Heart left ventricle (tissue), 13 donors: ENCODE results near the gene FRMD4B.

ENCODE experiments used
- CTCF ChIP-seq, 12 donors: fragments of 200-600 bp; sonication (generic) in 4 of 12; IDR thresholded peaks; one replicate each; pipeline versions ENCODE4 v1.5.0 to v1.8.0; 2018 to 2022; ENCODE audit warnings: antibody characterized with exemption in 12 of 12, mild to moderate bottlenecking in 5 of 12
- POLR2A ChIP-seq, 2 donors: fragments of 450-650 bp; IDR thresholded peaks; one replicate each; pipeline ENCODE4 v1.6.1; 2017; ENCODE audit warnings: antibody characterized with exemption in 2 of 2, mild to moderate bottlenecking in 2 of 2, moderate library complexity in 2 of 2
- donor health status: ischemic (EF 13 %, LVEDD 7.1; RV severe dilation, severe dysfunction).
- donor health status: DM: no; HTN: yes; CAD: no.
- donor health status: DM: no; HTN: no; CAD: no.
- donor health status: ischemic (EF 25% LVEDD 6.9; RV normal size, moderate dysfunction).
- donor health status: ischemic (EF 25% LVEDD 5.7; RV mildly dilated, moderate dysfunction).
- donor health status: ischemic (EF 35%, LVEDD 5.7; RV mildly dilated, moderate dysfunction).
- donor health status: nonischemic (EF 11% LVEDD 7.7; RV severe dilation, severe dysfunction).
- donor health status: DM: yes; HTN: yes; CAD: no.
- donor health status: PGD.
- donor health status: ischemic (EF 29% LVEDD 5.4; RV normal size, mild dysfunction).
- donor health status: nonischemic (EF 23%, LVEDD 6.1; RV moderate dilation, normal function).

- TF ChIP-seq CTCF (IDR thresholded peaks at IDR 0.05), result no peak
- TF ChIP-seq POLR2A (IDR thresholded peaks at IDR 0.05), result no peak
These were observed 72.6 kb downstream of the FRMD4B start for GRCh38 chr3:69313251-69313650.
